ENCODE data around the gene TTYH3.

- no peak for TF ChIP-seq CTCF (IDR thresholded peaks at IDR 0.05)
- TF ChIP-seq POLR2A (IDR thresholded peaks at IDR 0.05), result no peak
Observed at GRCh38 chr7:2644562-2645273, 12.9 kb downstream of the TTYH3 start.
